HG03432 (cell line): ENCODE data around the gene EPN1.

Experiments used
- ATAC-seq: cut with Tn5 transposase; IDR thresholded peaks from one replicate; pipeline ENCODE4 v1.9.1; 2021; ENCODE audit warnings: mild to moderate bottlenecking, moderate library complexity; ENCODE audit not compliant: unreplicated experiment

Gene EPN1

GRCh38 chr19:55691561-55692481, 16.8 kb downstream of the EPN1 start:
- no peak for ATAC-seq

DNA sequence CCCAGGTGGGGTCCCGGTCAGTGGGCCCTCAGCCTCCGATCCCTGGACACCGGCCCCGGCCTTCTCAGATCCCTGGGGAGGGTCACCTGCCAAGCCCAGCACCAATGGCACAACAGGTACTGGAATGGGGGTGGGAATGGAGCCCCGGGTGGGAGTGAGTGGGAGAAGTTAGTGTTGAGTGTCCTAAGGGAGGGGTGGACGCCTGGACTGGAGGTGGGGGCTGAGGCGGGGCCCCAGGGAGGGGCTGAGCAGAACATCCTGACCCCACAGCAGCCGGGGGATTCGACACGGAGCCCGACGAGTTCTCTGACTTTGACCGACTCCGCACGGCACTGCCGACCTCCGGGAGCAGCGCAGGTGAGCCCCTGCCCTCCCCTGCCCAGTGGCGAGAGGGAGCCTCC, 17.7 kb downstream of the EPN1 start:
- ATAC-seq, result no peak

DNA sequence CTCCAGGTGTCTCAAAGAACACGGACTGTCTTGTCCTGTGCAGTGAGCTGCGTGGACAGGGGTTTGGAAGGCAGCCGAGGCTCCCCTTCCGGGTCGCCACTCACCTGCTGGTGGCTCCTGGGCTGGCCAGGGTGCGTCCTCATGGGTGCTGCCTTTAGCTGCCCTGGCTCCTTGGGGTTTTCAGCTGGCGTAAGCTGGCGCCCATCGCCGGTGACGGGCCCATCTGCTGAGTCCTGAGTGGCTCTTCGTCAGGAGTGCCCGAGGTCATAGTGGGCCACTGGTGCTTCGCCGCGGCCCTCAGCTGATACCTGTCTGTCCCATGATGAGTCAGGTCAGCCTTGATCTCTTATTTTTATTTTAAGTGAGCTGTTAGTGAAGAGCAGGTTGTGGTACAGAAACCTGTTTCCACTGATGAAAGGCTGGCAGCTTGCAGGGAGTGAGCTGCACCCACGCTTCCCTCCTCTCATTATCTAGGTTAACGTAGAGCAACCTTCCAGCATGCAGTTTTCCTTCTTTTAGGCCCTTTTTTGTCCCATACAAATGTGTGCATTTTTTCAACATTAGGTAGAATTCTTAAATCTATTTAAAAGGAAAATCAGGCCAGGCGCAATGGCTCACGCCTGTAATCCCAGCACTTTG, 18.4 kb downstream of the EPN1 start:
- no peak for ATAC-seq

GRCh38 chr19:55694241-55694655, 19.2 kb downstream of the EPN1 start:
- no peak for ATAC-seq

DNA sequence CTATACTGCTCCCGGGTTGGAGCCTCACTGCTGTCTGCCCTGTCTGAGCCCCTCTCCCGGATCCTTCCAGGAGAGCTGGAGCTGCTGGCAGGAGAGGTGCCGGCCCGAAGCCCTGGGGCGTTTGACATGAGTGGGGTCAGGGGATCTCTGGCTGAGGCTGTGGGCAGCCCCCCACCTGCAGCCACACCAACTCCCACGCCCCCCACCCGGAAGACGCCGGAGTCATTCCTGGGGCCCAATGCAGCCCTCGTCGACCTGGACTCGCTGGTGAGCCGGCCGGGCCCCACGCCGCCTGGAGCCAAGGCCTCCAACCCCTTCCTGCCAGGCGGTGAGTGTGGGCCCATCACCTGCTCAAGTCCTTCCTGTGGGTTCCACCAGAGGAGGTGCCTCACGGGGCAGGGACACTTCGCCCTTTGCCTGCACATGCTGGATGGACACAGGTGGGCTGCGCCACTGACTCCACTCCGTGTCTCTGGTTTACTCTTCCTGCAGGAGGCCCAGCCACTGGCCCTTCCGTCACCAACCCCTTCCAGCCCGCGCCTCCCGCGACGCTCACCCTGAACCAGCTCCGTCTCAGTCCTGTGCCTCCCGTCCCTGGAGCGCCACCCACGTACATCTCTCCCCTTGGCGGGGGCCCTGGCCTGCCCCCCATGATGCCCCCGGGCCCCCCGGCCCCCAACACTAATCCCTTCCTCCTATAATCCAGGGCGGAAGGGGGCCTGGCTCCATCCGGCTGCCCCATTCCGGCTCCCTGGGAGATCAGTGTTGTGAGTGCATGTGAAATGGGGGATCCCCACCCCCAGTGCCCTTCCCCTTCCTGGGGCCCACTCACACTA, 19.8 kb downstream of the EPN1 start:
- ATAC-seq, result no peak

DNA sequence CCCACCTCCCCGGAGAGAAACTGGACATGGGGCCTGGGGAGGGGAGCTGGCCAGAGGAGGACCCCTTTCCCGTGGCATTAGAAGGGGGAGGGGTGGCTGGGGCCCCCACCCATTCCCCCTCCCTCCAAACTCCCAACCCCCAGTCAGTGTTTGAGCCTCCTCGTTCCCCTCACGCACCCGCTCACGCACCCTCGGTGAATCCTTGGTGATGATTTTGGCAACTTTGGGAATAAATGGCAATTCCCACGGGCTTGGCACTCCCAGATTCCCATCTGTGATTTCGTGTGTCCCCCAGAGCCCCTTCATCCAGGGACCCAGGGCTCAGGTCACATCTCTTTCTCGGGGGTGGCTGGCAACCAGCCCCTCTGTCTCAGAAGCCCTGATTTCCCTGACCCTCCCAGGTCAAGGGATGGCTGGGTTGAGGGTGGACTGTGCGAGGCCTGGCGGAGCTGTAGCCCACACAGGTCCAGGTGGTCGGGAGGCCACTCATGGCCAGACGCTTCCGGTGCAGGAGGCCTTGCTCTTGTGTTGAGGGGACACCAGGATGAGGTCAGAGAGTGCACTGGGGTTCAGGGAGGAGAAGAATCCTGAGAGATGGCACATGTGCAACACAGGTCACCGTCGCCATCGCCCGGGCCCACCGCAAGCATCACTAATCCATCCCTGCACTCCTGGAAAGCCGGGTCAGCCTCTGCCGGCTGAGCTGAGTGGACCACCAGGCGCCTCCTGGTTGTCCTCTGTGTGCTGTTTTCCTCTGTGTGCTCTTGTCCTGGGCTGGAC, 20.7 kb downstream of the EPN1 start:
- no peak for ATAC-seq

DNA sequence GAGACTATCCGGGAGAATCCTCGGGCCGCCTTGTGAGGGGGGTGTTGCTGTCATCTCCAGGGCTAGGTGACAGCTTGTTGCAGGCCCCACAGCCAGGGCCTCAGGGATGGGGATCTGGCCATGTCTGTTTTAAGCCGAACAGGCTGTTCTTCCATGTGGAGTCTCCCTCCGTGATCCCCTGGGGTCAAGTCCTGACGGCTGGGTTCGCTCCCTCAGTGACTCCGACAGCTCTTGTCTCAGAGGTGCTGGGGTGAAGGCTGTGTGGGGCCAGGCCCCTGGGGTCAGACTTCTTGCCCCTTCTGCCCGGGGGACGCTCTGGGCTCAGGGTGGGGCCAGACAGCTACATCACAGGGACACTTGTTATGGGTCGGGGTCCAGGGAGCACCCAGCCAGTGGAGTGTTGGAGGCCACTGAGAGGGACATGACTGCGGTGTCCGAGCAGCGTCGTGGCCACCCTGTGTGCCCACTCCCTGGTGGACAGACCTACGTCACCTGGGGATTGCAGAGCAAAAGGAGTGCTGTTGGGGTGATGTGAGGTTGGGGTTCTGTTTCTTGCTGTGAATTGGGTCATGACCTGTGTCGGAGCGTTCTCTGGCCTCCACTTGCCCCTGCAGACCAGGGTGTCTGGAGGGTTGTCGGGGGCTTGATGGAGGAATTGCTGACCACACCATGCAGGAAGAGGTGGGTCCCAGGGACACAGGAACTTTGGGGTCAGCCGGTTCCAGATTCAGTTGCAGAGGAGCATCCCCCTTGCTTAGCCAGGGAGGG, 21.5 kb downstream of the EPN1 start:
- no peak for ATAC-seq

DNA sequence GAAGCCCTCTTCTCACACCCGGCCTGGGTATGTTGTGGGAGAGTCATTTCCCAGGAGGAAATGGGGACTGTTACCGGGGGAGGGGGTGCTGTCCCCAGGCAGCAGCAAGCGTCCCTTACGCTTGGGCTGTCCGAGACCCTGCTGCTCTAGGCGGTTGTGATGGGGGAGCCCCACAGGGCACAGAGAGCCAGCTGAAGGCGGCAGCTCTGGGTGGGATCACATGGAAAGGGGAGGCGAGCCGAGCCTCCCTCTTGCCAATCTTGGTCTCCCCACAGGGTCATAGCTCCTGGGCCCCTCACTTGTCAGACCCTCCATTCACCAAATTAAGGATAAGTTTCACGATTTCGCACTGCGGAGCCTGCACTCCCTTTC, 22.0 kb downstream of the EPN1 start:
- ATAC-seq, result no peak

GRCh38 chr19:55697698-55698097, 22.7 kb downstream of the EPN1 start:
- no peak for ATAC-seq

GRCh38 chr19:55698256-55698655, 23.2 kb downstream of the EPN1 start:
- no peak for ATAC-seq

DNA sequence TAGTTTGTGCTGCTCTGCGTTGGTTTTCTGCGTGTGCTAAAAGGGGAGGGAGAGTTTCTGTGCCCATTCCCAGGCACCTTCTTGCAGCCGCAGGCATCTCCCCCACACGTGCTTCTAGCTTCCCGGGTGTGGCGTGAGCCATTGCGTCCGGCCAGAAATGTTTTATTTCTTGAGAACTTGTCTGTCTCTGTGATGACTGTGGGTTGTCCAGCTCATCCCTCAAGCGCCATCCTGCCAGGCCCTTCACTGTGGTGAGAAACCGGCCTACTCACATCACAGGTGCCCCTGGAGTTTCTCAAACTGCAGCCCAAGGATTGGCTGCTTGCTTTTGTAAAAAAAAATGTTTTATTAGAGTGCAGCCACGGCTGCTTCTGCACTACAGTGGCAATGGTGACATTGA, 24.2 kb downstream of the EPN1 start:
- no peak for ATAC-seq

GRCh38 chr19:55700813-55701212, 25.8 kb downstream of the EPN1 start:
- no peak for ATAC-seq

DNA sequence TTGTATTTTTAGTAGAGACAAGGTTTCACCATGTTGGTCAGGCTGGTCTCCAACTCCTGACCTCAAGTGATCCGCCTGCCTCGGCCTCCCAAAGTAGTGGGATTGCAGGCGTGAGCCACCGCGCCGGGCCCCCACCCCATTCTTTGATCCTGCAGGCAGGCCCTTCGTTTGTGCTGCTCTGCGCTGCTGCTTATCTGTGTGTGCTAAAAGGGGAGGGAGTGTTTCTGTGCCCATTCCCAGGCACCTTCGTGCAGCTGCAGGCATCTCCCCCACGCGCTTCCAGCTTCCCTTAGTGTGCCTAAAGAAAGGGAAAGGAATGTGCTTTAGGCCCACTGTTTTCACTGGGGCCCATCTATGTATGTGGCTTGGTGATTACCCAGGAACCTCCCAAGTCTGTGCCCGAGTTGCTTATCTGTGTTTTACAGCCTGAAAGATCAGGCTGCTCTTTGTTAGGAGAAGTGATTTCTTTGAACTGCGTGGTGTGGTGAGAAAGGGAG, 27.2 kb downstream of the EPN1 start:
- no peak for ATAC-seq

- no peak for ATAC-seq
Observed at GRCh38 chr19:55703790-55704215, 28.8 kb downstream of the EPN1 start.

GRCh38 chr19:55704494-55705245, 29.6 kb downstream of the EPN1 start:
- ATAC-seq, result no peak

GRCh38 chr19:55705972-55706371, 30.9 kb downstream of the EPN1 start:
- ATAC-seq, result no peak

- ATAC-seq, result no peak
Observed at GRCh38 chr19:55711719-55712118, 36.7 kb downstream of the EPN1 start.

GRCh38 chr19:55712804-55713631, 38.0 kb downstream of the EPN1 start:
- no peak for ATAC-seq
